Gastrocnemius medialis (tissue), 4 donors: ENCODE measurements around the gene PLXDC2.

Experiments used
- POLR2A ChIP-seq, 2 donors: fragments of 450-650 bp; IDR thresholded peaks; one replicate each; pipeline ENCODE4 v1.6.1; 2017; ENCODE audit warnings: antibody characterized with exemption in 2 of 2, mild to moderate bottlenecking in 2 of 2, moderate library complexity in 2 of 2
- TF ChIP-seq, protein P1 (sequence below), 5 experiments: fragments of 450-650 bp in 3 of 5; fragments of 200-600 bp in 2 of 5; sonication (generic) in 2 of 5; IDR thresholded peaks in 4 of 5; conservative IDR thresholded peaks in 1 of 5; 1 replicate in 4 of 5; 2 replicates in 1 of 5; pipeline ENCODE4 v1.5.1; 2016 to 2019; ENCODE audit warnings: antibody characterized with exemption in 5 of 5, mild to moderate bottlenecking in 3 of 5, moderate library complexity in 3 of 5

- TF ChIP-seq, protein P1, sequence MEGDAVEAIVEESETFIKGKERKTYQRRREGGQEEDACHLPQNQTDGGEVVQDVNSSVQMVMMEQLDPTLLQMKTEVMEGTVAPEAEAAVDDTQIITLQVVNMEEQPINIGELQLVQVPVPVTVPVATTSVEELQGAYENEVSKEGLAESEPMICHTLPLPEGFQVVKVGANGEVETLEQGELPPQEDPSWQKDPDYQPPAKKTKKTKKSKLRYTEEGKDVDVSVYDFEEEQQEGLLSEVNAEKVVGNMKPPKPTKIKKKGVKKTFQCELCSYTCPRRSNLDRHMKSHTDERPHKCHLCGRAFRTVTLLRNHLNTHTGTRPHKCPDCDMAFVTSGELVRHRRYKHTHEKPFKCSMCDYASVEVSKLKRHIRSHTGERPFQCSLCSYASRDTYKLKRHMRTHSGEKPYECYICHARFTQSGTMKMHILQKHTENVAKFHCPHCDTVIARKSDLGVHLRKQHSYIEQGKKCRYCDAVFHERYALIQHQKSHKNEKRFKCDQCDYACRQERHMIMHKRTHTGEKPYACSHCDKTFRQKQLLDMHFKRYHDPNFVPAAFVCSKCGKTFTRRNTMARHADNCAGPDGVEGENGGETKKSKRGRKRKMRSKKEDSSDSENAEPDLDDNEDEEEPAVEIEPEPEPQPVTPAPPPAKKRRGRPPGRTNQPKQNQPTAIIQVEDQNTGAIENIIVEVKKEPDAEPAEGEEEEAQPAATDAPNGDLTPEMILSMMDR (IDR thresholded peaks at IDR 0.05 in 4 of 5, conservative IDR thresholded peaks at IDR 0.05 in 1 of 5) = no peak
- TF ChIP-seq POLR2A (IDR thresholded peaks at IDR 0.05) = no peak
Measured at GRCh38 chr10:19877466-19878255, 61.4 kb downstream of the PLXDC2 start.
